Embryonic facial prominence (tissue), 1 donor: Measurements from ENCODE around the gene TRPM5.

Source experiments
- DNase-seq: peaks from one replicate; pipeline ENCODE4 v3.0.0-alpha.2; 2016; ENCODE audit errors: extremely low spot score

The TRPM5 gene

DNA sequence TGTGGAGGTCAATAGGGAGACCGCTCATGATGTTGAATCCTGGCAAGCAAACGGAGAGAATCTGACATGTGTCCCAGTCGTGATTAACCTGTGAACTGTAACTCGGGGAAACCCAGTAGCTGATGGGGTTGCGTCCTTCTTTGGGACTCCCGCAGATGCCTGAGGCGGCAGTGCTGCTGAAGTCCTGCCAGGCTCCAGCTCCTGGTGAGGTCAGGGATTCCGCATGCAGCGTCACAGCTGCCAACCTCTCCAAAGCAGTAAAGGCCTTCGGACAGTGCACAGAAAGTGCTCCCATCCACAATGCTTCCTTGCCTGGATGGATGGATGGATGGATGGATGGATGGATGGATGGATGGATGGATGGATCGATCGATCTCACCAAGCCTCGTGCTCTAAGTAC is 14.0 kb upstream of the TRPM5 start:
- DNase-seq = no peak

GRCh38 chr11:2453436-2453835 is 9.1 kb upstream of the TRPM5 start:
- DNase-seq = no peak

- DNase-seq = peak; percentile 75
These were observed 8.2 kb upstream of the TRPM5 start for GRCh38 chr11:2452321-2453012.

DNA sequence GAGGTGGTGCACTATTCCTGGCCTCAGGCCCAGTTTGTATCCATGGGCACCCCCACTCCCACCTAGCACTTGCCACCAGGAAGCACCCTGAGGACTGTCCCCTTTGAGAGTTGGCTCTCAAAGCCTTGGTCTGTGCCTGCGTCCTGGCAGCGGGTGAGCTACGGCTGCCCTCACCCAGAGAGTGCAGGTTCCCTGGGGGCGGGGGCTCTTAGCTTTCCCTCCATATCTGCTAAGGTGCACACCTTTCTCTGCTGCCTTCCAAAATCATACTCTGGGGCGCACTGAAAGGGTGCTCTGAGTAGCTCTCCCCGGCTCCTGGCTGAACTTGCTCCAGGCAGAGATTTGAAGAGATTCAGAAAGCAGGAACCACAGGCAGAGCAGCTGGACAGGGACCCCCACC is 7.6 kb upstream of the TRPM5 start:
- no peak for DNase-seq

DNA sequence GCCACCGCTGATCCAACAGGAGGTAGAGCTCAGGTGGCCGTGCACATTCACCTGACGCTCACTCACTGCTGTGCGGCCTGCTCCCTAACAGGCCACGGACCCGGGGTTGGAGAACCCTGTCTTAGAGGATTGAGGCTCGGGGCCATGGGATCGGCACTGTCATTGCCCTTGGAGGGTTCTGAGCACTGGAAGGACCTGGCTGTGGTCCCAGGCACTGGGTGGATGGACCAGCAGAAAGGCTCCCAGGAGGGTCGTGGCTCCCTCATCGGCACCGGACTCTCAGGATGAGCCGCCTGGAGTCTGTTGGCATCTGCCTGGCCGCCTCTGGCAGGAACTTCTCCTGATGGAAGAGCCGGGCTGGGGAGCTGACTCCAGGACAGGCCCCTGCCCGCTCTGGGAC is 7.0 kb upstream of the TRPM5 start:
- DNase-seq = no peak

GRCh38 chr11:2450321-2451041 is 6.2 kb upstream of the TRPM5 start:
- DNase-seq = no peak

DNA sequence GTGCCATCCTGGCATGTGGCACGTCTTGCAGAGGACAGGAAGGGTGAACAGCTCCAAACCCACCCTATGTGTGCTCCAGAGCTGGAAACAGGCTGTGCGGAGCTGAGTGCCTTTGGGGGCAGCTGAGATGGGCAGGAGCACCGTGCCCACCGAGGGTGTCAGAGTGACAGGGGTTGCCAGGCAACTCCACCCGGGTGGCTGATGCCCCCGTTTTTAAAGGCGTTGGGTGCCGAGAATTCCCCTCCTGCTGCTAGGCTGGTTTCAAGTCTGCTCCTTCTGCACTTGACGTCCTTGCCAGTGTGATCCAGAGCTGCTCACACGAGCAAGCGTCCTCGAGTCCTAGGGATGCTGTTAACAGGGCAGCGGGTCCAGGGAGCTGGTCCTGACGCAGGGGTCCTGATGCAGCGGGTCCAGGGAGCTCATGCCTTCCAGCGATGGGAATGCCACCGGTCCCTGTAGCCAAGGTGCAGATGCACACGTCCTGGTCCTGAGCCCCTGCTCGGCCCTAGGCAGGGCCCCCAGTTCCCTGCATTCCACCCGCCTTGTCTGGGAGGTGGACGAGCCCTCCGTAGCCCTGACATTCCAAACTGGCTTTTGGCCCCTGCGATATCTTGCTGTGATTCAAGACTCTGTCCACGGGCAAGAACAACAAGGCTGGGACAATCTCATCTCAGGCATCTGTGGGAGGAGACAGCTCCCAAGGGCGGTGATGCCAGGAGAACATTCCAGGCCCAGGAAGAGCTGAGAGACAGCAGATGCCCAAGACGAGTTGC is 5.4 kb upstream of the TRPM5 start:
- no peak for DNase-seq

- DNase-seq = no peak
These were observed 4.6 kb upstream of the TRPM5 start for GRCh38 chr11:2448661-2449547.

- no peak for DNase-seq
These were observed 3.8 kb upstream of the TRPM5 start for GRCh38 chr11:2447951-2448650.

- no peak for DNase-seq
These were observed 3.1 kb upstream of the TRPM5 start for GRCh38 chr11:2447253-2447950.

DNA sequence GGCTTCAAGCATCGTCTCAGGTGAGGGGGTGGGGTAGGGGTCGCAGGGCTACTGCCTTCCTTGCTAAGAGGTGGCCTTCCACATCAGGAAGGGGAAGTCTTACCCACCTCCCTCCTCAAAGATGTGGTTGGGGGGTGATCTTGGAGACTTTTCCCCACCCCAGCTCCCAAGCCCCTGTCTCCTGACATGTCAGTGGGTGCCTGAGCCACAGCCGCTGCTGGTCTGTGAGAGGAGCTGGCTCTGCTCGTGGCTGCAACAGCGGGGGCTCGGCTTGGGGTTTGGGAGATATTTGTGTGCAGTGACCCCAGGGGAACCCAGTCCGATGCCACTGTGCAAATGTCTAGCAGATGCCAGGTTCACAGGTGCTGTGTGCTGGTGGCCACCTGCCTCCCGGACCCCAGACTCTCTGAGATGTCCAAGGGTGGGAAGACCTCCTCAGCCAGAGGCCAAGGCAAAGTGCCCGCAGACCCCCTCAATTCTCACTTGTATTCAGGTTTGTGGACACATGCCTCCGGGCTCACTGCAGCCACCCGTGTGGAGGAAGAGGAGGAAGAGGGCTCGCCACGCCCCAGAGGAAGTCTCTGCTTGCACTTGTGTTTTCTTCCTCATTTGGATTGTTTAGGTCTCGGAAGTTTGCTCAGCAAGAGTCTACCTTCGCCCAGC is 2.4 kb upstream of the TRPM5 start:
- DNase-seq = no peak

DNA sequence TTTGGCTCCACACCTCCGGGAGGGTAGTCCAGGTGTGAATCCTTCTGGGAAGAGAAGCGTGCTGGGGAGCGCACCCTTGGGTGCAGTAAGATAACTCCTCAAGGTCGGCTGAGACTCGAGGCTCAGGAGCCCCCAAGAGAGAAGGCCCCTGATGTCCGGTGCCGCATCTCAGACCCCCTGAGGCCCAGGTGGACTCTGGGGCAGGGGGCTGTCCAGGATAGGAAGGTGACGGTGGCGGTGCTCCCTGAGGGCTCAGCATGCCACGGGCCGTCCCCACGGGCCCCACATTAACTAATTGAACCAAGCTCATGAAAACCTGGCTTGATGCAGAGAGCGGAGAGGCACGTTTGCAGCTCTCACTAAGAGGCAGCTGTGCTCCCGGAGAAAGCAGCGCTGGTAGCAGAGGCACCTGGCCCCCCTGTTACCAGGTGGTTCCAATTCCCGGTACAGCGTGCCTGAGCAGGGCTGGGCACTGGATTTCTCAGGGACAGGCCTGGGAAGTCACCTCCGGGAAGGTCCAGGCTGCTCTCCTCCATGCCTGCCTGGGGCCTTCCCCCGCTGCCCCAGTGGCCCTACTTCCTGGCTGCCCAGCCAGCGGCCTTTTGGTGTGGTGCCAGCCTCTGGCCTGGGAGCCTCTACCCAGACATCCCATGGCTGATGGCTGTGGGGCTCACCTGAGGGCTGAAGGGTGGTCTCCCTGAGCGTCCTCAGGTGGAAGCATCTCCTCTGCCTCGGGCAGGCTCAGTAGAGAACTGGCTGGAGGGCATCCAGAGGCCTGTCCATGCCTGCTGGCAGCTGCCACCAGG is 1.6 kb upstream of the TRPM5 start:
- no peak for DNase-seq

- DNase-seq = no peak
These were observed 769 bp upstream of the TRPM5 start, which contains the start of gene KCNQ1 for GRCh38 chr11:2444821-2445745. Gene KCNQ1, plus strand, starts transcription at chr11:2445008. Its CDS starts 91 bp downstream, at chr11:2445099.

DNA sequence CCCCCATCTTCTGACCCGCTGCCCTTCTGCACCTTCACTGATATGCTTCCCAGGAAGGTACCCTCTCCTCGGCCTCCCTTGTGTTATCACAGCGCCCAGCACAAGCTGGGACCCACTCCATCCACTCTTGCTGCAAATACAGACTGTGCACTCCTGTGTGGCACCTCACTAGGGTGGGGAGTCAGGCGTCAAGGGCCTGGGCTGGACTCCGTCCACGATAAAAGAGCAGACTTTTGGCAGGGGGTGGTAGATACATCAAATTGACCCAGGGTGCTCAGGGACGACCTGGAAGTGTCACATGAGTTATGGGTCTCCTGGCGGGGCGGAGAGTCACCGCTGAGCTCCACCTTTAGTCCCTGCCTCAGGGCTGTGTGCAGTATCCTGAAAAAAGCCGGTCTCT is 908 bp downstream of the TRPM5 start:
- DNase-seq = no peak

DNA sequence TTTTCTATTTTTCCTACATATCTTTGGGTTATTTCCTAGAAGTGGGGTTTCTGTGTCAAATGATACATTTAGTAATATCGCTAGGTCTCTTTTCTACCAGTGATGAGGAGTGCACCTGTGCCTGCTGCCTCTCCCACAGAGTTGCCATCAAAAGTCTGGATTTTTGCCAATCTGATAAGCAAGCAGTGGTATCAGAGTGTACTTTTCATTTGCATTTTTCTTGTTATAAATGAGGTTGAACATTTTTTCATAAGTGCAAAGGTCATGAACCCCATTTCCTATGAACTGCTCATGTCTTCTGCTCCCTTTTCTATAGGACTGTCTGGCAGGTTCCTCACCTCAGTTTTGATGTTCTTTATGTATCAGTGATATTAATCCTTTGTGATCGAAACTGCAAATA is 1.7 kb downstream of the TRPM5 start:
- DNase-seq = no peak

DNA sequence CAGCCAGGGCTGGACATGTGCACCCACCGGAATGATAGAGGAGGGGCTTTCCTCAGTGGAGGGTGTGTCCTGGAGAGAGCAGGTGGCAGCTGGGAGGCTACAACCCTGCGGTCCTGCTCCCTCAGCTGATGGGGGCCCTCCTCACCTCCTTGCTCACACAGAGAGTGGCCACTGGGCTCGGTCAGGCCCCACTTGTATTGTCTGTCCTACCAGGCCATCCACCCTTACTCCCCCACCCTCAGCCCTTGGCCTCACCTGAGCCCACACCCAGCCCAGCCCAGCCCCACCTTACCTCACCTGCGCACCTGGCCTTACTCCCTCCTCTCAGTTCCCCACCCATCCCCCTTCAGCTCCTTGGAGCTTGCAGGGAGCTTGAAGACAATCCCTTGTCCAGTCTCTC is 3.1 kb downstream of the TRPM5 start:
- DNase-seq = no peak

- DNase-seq = no peak
These were observed 3.7 kb downstream of the TRPM5 start for GRCh38 chr11:2440646-2441045.

GRCh38 chr11:2439820-2440219 is 4.5 kb downstream of the TRPM5 start:
- no peak for DNase-seq
